Uterus (tissue), 4 donors: Measurements from ENCODE around the gene CXXC1. TPM values are rescaled to one million over a fixed set of nuclear protein-coding genes. Genes with fewer than 3 reads are reported as not detected.

ENCODE experiments used
- DNase-seq, 2 donors: peaks; one replicate each; pipeline ENCODE4 v3.0.0-alpha.2; 2019 to 2020
- H3K27ac ChIP-seq, 2 donors: fragments of 200-600 bp; sonication (generic); 1 replicate in 1 of 2; 2 replicates in 1 of 2; pipeline ENCODE4 v1.5.1; 2016 to 2018
- H3K27me3 ChIP-seq, 2 donors: fragments of 200-600 bp; sonication (generic); one replicate each; pipeline ENCODE4 v1.5.1; 2018 to 2019; ENCODE audit warnings: control low read depth in 1 of 2
- H3K36me3 ChIP-seq, 2 donors: fragments of 200-600 bp; sonication (generic); one replicate each; pipeline ENCODE4 v1.5.1; 2019; ENCODE audit warnings: control low read depth in 1 of 2
- H3K4me1 ChIP-seq, 2 donors: fragments of 200-600 bp; sonication (generic); one replicate each; pipeline ENCODE4 v1.5.1; 2018 to 2019; ENCODE audit warnings: control low read depth in 1 of 2
- H3K4me3 ChIP-seq, 2 donors: fragments of 200-600 bp; sonication (generic); 1 replicate in 1 of 2; 2 replicates in 1 of 2; pipeline ENCODE4 v1.5.1; 2018 to 2019; ENCODE audit warnings: mild to moderate bottlenecking in 1 of 2
- H3K9me3 ChIP-seq, 2 donors: fragments of 200-600 bp; sonication (generic); one replicate each; pipeline ENCODE4 v1.5.1; 2019; ENCODE audit warnings: control low read depth in 1 of 2
- POLR2A ChIP-seq, 2 donors: fragments of 450-650 bp; IDR thresholded peaks; one replicate each; pipeline ENCODE4 v1.6.1; 2016; ENCODE audit warnings: antibody characterized with exemption in 2 of 2, mild to moderate bottlenecking in 1 of 2, moderate library complexity in 1 of 2
- intact Hi-C: fragments of 100-400 bp; cut with DNase I; formaldehyde crosslinking; loops from one replicate; pipeline ENCODE4 v1.15.1; 2023; ENCODE audit warnings: low total_unique reads
- total RNA-seq, 4 donors: library from RNA; depleted of rRNA in 3 of 4; stranded (reverse); fragments of >200 nt in 3 of 4; gene quantifications; one replicate each; pipeline versions ENCODE4 v1.1.0 to v1.2.4, GENCODE V29; 2014 to 2023
- TF ChIP-seq, protein P1 (sequence below), 4 experiments: fragments of 200-600 bp in 2 of 4; fragments of 450-650 bp in 2 of 4; sonication (generic) in 2 of 4; IDR thresholded peaks; one replicate each; pipeline ENCODE4 v1.5.1; 2016 to 2019; ENCODE audit warnings: antibody characterized with exemption in 4 of 4, mild to moderate bottlenecking in 2 of 4, moderate library complexity in 1 of 4
- donor health status: DM: yes; HTN: yes; CAD: no.

Gene CXXC1
- total RNA-seq, 4 donors from 2014 or later: 54.1 to 85.1 (median 70.4) TPM

DNA sequence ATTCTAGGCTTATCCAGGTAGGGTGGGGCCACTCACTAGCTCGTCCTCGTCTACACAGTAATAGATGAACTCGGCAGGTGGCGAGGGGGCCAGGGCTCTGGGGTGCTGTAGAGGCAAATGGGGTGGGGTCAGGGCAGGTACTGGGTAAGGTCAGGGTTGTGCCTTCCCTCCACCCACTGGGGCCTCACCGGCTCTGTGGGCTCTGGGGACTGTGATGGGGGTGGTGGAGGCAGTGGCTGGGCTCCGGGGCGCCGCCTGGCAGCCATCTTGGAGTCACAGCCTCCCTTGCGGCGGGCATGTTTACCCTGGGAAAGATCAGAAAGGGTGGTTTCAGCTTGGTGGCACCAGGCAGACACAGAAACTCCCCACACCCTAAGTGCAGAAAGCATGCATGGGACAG lies 12.6 kb downstream of the CXXC1 start:
- Histone ChIP-seq H3K27ac (no peak overlapping the region), H3K9me3 (no peaks in the 10 kb centered on the region), H3K4me3 (no peak overlapping the region), H3K27me3 (no peaks in the 10 kb centered on the region), H3K4me1 (peaks cover 0 to under 1% of the 10 kb centered on the region in 2 donors), H3K36me3 (no peaks in the 10 kb centered on the region)
- TF ChIP-seq POLR2A (IDR thresholded peaks at IDR 0.05): no peak
- TF ChIP-seq, protein P1, sequence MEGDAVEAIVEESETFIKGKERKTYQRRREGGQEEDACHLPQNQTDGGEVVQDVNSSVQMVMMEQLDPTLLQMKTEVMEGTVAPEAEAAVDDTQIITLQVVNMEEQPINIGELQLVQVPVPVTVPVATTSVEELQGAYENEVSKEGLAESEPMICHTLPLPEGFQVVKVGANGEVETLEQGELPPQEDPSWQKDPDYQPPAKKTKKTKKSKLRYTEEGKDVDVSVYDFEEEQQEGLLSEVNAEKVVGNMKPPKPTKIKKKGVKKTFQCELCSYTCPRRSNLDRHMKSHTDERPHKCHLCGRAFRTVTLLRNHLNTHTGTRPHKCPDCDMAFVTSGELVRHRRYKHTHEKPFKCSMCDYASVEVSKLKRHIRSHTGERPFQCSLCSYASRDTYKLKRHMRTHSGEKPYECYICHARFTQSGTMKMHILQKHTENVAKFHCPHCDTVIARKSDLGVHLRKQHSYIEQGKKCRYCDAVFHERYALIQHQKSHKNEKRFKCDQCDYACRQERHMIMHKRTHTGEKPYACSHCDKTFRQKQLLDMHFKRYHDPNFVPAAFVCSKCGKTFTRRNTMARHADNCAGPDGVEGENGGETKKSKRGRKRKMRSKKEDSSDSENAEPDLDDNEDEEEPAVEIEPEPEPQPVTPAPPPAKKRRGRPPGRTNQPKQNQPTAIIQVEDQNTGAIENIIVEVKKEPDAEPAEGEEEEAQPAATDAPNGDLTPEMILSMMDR (IDR thresholded peaks at IDR 0.05): no peak
- no peak for DNase-seq
- intact Hi-C loops: no loop called here

DNA sequence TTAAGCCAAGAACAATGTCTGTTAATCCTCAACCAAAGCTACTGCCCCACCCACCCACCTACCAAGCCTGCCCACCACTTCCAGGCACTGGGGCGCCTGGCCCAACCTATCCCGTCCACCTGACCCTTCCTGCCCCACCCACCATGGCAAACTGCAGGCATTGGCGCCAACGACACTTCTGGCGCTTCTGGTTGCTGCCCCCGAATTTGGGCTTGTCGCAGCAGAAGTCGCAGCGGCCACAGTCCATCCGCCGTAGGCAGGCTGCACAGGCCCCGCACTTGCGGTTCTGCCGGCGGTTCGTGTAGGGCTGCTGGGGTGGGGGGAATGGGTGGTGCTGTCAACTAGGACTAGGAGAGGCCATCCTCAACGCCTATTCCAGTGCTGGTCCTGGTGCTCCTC lies 13.4 kb downstream of the CXXC1 start:
- Histone ChIP-seq H3K4me1 (no peaks in the 10 kb centered on the region), H3K4me3 (no peak overlapping the region), H3K27me3 (no peaks in the 10 kb centered on the region), H3K9me3 (no peaks in the 10 kb centered on the region), H3K36me3 (no peaks in the 10 kb centered on the region), H3K27ac (no peak overlapping the region)
- TF ChIP-seq POLR2A (IDR thresholded peaks at IDR 0.05): no peak
- TF ChIP-seq, protein P1 (IDR thresholded peaks at IDR 0.05): no peak
- intact Hi-C loops: no loop called here
- DNase-seq: no peak

DNA sequence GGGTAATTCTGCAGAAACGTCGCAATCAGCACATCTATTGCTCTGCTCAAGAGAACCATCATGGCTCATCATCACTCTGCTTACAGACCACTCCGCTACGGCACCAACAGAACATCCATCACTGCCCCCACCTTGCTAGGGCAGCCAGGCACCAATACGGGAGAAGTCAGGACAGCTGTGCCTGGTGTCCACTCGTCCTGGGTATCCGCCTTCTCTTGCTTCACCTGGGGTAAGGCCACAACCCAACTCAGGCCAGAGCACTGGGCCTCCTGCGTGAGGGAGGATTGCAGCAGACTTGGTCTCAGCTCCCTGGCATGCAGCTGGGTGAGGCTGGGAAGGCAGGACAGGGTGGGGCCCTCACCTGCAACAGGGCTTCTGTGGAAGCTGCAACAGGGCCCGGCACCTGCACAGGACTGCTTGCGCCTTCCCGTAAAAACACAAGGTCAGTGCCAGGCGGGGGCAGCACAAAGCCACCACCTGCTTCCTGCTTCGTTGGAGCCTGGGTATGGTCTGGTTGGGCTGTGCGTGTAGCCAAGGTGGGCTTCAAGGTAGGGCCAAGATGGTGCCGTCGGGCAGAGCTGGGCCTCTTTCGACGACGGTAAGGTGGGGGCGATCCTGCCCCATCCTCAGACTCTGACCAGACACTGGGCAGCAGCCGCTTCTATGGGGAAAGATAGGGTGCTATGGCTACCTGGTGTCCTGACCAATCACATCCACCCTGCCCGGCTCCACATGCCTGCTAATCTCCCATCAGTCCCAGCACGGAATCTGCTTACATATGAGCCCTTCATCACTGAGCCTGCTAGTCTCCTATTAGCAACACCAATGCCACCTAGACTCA lies 14.1 kb downstream of the CXXC1 start:
- no peak for DNase-seq
- intact Hi-C loops: no loop called here
- Histone ChIP-seq H3K27me3 (no peaks in the 10 kb centered on the region), H3K4me1 (no peaks in the 10 kb centered on the region), H3K4me3 (no peak overlapping the region), H3K27ac (no peak overlapping the region), H3K36me3 (no peaks in the 10 kb centered on the region), H3K9me3 (no peaks in the 10 kb centered on the region)
- TF ChIP-seq, protein P1 (IDR thresholded peaks at IDR 0.05): no peak
- no peak for TF ChIP-seq POLR2A (IDR thresholded peaks at IDR 0.05)

DNA sequence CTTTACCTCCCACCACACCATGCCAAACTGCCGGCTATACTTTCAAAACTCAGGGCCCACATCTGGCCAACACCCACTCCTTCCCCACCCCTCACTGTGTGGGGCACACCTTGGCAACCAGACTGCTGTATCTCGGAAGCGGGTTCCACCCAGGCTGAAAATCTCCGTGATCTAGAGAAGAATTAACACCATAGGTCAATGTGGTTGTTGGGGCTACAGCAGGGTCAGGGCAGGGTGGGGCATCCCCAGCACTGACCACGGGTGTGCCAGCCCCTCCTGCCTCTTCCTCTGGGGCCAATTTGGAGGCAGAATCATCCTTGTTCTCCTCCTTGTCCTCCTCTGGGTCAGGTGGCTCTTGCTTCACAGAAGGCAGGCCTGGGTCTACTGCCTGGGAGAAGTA lies 14.9 kb downstream of the CXXC1 start:
- no peaks in the 10 kb centered on the region for H3K27me3 ChIP-seq
- TF ChIP-seq, protein P1 (IDR thresholded peaks at IDR 0.05): no peak
- no peak for TF ChIP-seq POLR2A (IDR thresholded peaks at IDR 0.05)
- no peak overlapping the region for H3K4me3 ChIP-seq
- no peaks in the 10 kb centered on the region for H3K4me1 ChIP-seq
- no peaks in the 10 kb centered on the region for H3K9me3 ChIP-seq
- no peaks in the 10 kb centered on the region for H3K36me3 ChIP-seq
- H3K27ac ChIP-seq: no peak overlapping the region
- DNase-seq: no peak
- intact Hi-C loops: no loop called here

DNA sequence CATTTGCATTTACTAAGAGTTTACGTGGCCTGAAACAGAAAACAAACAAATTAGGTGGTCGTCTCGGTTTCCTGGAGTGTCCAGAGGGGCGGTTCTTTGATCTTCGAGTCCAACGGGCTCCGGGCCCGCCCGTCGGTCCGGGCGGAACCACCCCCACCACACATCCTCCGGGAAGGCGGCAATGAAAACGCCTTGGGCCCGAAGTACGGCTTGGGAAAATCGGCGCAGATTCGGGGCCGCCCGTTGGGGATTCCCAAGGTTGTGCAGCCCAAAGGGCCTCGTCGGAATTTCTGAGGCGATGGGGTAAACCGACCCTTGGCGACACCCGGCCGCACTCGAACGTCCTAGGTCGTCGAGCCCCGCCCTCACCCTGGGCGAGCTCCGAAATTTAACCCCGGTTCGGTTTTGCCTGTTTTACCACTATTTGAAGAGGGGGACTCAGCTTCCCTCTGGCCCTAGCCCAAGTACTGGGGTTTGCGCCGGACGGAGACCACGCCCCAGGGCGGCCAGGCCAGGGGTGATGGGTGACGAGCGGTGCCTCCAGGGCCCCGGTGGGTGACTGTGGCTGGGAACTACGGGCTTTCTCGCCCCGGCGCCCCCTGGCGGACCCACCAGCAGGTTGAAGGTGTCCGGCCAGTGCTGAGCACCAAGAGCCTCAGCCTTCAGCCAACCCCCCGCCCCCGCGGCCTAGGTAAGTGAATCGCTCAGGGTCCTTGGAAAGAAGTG lies 19.3 kb downstream of the CXXC1 start:
- no peak for TF ChIP-seq POLR2A (IDR thresholded peaks at IDR 0.05)
- TF ChIP-seq, protein P1 (IDR thresholded peaks at IDR 0.05): peak; percentile 33 to 70 (median 52)
- Histone ChIP-seq H3K36me3 (no peaks in the 10 kb centered on the region), H3K4me3 (peak overlapping the region; percentile 29 to 31), H3K4me1 (peaks cover 0 to 4% of the 10 kb centered on the region in 2 donors), H3K27ac (peak overlapping the region; percentile 69 to 73), H3K9me3 (no peaks in the 10 kb centered on the region), H3K27me3 (no peaks in the 10 kb centered on the region)
- intact Hi-C loops: no loop called here
- DNase-seq: peak; percentile 65 to 71
